Suppressor macrophage treated with lipopolysaccharide for 1 hour (primary cell): ENCODE results near the gene FOXC2.

Experiments used
- DNase-seq, 3 donors: peaks; one replicate each; pipeline ENCODE4 v3.0.0-alpha.2; 2020 to 2022

FOXC2 gene

DNA sequence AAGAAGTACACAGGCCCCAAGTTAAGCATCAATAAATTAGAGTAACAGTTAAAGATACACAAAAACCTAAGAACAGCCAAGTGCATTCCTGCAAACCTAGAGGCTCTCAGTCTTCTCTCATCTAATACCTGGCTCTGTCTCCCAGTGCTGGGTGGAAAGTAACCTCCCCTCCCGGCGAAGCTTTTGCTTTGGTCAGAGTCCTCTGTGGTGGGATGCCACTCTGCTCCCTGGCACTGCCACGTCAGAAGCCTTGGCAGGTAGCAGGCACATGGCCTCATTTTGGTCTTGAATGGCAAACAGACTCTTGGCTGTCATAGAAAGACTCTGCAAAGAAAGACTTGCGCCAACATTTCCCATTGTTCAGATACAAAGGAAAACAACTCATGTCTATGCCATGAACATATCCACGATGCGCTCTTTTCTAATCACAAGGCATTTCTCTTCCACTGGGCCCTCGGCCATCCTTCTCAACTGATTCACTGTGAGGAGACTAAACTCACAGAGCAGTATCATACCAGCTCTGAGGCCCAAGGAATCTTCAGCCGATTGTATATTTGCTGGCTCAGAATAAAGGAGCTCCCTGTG, 32.8 kb upstream of the FOXC2 start:
- no peak for DNase-seq

DNA sequence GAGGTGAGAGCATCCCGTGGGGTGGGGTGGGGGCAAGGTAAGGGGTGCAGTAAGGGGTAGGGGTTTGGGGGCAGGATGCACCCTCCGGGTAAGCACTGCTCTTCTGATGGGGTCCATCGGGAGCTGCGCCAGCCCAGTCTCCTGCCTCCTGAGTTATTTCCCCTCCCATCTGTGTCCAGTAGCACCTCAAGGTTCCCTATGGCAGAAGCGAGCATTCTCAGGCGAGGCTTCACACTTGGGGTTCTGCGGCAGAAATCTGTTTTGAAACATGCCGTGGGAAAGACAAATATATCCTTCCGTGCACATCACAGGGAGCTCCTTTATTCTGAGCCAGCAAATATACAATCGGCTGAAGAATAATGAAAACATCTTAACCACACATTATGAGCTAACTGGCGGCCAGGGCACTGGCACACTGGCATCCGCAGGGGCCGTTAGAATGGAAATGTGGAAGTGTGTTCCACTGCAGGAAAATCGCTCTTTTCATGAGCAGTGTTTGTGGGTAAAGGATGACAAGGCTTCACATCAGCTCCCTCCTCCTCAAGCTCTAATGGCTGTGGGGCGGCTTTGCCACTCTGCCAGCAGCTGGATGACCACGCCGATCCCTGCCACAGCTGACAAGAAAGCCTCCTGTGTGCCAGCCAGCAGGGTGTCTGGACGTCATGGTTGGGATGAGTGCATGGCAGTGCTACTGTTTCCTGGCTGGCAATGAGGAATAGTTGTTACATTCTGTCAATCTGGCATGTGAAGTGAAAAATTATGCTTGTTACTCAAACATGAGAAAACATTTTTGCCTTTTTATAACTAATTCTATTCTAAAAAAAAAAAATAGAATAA, 31.6 kb upstream of the FOXC2 start:
- no peak for DNase-seq

DNA sequence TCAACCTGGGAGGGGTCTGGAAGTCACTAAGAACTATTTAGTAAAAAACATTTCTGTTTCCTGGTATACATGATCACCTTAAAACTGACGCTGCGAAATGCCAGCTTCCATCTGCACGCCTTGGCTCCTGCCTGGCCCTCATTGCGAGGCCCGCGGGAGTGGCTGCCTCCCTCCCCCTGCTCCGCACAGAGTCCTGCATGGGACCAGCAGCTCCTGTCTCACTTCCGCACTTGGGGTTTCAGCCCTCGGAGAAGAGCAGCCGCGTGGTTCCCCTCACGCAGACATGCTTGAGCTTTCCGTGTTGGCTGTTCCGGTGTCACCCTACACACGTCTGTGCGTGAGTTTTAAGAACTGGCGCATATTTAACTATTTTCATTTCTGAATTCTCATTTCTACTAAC, 30.0 kb upstream of the FOXC2 start:
- no peak for DNase-seq

GRCh38 chr16:86537486-86537885, 29.1 kb upstream of the FOXC2 start:
- no peak for DNase-seq

DNA sequence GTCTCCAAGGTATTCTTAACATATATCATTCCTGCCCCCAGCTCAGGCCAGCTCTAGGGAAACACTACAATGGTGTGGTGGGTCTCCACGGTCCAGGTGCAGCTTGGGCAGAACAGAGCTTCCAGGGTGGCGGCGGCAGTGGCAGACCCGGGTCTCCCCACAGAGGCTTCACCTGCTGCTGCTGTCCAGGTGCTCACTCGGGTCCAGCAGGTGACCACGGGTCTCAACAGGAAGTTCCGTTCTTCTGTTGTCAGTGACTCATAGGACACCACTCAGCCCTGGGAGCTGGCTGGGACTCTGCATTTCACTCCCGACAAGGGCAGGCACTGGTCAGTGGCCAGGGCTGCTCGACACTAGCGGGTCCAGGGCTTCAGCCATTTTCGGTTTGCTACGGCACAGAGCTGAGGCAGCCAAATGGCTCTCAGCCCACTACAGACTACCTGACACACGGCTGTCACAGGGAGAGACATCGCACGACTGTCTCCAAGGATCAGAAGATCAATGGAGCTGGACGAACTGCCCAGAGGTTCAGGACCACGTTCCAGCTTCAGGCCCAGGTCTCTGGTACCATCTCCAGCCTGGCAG, 28.3 kb upstream of the FOXC2 start:
- no peak for DNase-seq

GRCh38 chr16:86540894-86541293, 25.7 kb upstream of the FOXC2 start:
- no peak for DNase-seq

- DNase-seq = no peak
These were observed 25.1 kb upstream of the FOXC2 start for GRCh38 chr16:86541560-86541959.

DNA sequence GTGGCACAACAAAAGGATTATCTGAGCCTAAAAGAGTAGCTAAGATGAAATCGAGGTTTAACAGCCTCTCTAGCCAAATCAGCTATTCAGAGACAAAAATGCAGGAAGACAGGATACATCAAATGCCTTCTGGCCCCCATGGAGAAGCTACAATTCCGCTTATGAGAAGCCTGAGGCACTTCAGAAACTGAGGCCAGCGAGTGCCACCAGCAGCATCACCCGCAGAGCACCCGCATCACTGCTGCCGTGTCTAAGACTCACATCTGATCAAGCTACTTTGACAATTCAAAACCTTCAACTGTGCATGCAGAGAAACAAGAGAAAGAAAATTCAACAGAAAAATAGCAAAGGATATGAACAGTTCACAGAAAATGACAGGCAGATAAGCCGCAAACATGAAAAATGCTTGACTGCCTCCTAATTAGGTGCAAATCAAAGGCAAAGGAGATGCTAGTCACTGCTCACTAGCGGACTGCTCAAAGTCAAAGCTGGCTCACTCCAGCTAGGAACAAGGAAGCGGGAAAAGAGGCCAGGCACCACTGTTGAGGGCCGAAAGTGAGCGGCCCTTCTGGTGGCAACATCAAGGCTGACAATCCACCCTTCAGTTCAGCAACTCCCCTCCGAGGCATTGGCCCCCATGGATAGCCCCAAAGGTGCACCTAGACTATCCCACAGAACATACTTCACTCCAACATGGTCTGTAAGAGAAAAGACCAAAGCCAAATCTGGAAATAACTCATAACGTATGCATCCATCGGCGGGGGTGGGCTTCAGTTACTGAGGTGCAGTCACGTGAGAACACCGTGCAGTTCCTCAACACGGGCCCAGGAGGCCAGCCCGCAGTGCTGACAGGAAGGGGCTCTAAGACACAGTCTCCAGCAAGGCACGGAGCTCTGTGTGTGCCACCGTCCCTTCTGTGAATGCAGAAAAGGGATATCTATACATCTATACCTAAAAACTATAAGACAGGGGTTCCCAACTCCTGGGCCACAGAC, 23.6 kb upstream of the FOXC2 start:
- DNase-seq = no peak

DNA sequence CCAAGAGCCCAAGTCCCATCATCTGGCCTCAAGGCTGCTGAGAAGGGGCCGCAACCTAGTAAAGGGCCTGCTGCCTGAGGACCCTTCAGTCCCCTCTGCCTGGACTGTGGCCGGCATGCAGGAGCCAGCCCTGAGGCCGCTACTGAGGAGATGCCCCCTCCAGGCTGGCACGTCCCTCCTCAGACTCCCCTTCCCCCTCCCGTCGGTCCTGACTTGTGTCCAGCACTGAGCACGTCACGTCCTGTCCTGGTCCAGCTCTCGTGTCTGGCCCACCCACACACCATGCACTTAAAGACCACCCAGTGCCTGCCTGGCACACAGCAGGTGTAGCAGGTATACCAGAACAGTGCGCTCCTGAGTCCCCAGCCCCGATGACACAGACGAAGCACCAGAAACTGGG, 21.1 kb upstream of the FOXC2 start:
- no peak for DNase-seq

- no peak for DNase-seq
These were observed 20.5 kb upstream of the FOXC2 start for GRCh38 chr16:86545954-86546637.

- no peak for DNase-seq
These were observed 20.0 kb upstream of the FOXC2 start for GRCh38 chr16:86546638-86547013.

DNA sequence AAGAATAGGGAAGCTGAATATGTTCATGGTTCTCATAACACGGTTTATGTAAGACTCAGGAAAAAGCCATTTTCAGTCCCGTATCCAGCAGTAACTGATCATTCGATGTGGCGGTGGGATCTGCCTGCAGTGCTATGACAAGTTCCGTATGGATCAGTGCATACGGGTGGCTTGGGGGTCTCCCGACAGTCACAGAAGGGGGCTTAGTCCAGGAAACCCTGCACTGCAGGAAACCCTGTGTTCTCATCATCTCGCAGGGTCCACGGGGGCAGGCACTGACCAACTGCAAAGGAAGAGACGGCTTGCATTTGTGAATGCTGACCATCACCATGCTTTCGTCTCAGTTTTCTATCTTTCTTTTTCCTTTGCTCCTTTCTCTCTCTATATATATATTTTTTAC, 19.3 kb upstream of the FOXC2 start:
- no peak for DNase-seq

- no peak for DNase-seq
These were observed 17.3 kb upstream of the FOXC2 start for GRCh38 chr16:86549076-86549892.

- no peak for DNase-seq
These were observed 16.8 kb upstream of the FOXC2 start for GRCh38 chr16:86549893-86550190.

GRCh38 chr16:86550281-86550680, 16.3 kb upstream of the FOXC2 start:
- no peak for DNase-seq

GRCh38 chr16:86553356-86553755, 13.3 kb upstream of the FOXC2 start:
- no peak for DNase-seq

GRCh38 chr16:86554599-86554916, 12.1 kb upstream of the FOXC2 start:
- no peak for DNase-seq

GRCh38 chr16:86554917-86555703, 11.5 kb upstream of the FOXC2 start, which contains the start of gene MTHFSD:
Gene MTHFSD (minus strand): TSS chr16:86555235. CDS start chr16:86555184, 51 bp downstream.
- DNase-seq = peak; percentile 94 to 98 (median 98)

GRCh38 chr16:86555704-86556075, 10.9 kb upstream of the FOXC2 start:
- no peak for DNase-seq

GRCh38 chr16:86556576-86556975, 10.1 kb upstream of the FOXC2 start:
- DNase-seq = no peak

DNA sequence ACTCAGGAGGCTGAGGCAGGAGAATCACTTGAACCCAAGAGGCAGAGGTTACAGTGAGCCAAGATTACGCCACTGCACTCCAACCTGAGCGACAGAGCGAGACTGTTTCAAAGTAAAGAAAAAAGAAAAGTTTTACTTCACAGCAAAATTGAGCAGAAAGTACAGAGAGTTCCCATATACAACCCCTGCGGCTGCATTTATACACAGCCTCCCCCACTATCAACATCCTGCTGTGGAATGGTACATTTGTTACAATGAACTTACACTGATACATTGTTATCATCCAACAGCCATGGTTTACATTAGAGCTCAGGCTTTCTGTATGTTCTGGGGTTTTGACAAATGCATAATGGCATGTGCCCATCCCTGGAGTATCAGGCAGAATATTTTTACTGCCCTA, 9.0 kb upstream of the FOXC2 start:
- no peak for DNase-seq
